Stimulated activated CD4-positive, alpha-beta T cell treated with anti-CD3 and anti-CD28 coated beads, Interleukin-4, amount 100 ng/mL, for 4 hours (primary cell): ENCODE data around the gene DBH.

ENCODE experiments used
- DNase-seq, 2 experiments: peaks; one replicate each; pipeline ENCODE4 v3.0.0-alpha.2; 2020

Gene DBH

DNA sequence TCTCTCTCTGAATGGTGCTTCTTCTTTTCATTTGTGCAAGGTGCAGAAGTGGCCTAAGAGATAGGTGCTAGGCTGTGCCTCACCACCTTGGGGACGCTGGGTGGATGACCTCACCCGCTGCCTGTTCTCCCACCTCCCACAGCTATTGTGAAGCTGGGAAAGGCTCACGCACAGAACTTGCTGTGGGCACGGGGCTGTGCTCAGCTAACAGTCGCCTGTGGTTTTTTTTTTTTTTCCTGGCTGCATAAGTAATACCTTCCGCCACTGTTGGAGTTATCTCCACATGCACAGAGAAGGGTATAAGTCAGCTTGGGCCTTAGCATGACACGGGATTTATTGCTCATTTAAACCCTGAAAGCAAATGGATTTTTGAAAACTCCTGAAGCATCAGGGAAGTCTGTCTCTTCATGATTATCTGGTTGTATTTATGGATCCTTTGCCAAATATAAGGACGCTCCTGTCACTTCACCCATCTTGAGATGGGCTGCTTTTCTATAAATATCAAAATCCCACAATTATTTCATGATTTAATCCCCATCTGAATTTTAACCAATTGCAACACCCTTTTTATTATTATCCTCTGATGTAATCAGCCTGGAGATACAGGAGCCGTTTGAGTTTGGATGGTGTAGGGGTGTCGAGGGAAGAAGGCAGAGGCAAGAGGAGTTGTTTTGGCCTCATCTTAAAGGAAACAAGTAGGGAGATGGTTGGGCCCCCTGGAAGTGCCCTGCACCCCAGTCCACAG lies 9.0 kb downstream of the DBH start:
- DNase-seq, result no peak

DNA sequence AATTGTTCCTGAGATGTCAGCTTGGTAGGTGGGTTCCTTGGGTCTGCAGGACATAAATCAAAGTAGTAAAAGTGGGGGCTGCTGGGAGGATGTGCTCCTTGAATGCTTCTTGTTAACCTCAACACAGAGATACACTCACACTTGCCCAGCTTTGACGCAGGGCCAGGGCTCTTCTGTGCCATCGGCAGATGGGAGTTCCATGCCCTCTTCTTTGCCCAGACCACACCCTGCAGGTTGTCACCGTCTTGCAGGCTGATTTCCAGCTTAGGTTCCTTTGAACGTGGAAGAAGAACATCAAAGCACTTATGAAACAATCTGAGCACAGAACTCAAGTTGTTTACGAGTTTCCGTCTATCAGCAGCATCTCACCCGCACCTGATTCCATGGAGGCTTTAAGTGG lies 11.0 kb downstream of the DBH start:
- DNase-seq, result no peak

DNA sequence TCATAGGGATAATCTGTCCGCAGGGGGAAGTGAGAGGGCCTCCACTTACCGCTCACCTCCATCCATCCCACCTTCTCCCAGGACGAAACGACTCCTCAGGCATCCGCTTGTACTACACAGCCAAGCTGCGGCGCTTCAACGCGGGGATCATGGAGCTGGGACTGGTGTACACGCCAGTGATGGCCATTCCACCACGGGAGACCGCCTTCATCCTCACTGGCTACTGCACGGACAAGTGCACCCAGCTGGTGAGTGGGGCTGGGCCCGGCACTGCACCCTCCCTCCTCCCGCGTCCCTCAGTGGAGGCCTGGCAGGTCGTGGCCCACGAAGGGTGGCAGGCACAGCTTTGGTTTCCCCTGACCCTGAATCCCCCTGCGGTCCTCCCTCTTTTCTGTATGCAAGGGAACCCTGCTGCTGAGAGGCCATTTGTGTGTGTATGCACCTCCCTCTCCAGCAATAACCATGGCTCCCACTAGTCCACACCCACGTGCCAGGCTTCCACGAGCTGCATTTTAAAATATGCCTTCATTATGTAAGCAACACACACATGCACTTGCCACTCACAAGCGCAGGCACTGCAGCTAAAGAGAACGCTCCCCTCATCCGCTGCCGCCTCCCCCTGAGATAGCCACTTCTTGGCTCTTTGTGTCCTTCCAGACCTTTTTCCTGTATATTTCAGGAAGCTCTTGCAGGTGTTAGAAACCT lies 11.8 kb downstream of the DBH start:
- no peak for DNase-seq

DNA sequence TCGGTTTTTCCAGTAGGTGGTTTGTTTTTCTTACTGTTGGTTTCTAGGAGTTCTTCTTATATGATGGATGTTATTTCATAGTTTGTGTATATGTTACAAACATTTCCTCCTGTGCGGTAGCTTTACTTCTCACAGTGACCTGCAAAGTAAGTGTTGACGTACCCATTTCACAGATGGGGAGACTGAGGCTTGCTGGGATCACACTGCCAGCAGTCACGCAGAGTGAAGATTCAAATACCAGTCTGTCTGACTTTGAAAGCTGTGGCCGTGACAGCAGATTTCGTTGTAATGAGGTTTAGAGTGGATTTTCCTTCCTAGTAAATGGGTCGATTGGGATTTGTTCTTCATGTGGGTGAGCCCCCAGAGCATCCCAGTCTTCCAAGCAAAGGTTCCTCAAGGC lies 13.0 kb downstream of the DBH start:
- no peak for DNase-seq

GRCh38 chr9:133650026-133650425 lies 13.9 kb downstream of the DBH start:
- DNase-seq, result no peak

- no peak for DNase-seq
These were observed 17.5 kb downstream of the DBH start for GRCh38 chr9:133653638-133654037.

DNA sequence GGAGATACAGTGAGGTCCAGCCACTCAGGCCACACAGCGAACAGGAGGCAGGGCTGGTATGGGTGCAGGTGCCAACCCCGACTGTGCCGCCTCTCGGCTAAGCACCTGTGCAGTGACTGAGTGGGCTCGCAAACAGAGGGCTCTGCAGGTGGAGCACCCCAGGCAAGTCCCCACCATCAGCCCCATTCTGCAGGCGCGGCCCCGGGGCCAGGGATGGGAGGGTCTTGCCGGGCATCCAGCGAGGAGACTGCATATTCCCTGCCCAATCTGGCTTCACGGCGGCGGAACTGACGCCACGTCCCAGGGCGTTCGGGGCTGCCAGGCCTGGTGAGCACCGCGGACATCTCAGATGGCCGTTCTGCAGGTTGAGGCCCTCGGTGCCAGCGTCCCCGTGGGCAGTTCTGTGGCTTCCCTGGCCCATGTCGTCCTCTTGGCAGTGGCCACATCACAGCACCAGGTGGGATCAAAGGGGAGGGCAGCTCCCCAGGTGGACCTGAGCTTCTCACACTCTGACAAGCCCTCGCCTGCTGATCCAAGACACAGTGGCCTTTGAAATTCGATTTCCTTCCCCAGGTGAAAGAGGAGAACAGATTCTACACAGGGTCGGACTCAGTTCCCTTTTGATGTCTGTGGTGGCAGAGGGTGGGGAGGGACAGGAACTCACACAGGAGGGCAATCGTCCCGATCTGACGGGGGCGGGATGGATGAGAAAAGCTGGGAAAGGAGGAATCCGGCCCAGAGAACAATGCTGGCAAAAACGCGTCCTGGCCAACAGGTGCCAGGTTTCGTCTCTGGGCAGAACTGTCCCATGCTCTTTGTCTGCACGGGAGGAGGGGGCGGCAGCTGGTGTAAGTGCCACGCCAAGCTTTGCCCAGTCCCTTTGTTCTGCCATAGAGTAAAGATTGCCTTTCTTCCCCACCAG lies 18.8 kb downstream of the DBH start:
- DNase-seq, result no peak

DNA sequence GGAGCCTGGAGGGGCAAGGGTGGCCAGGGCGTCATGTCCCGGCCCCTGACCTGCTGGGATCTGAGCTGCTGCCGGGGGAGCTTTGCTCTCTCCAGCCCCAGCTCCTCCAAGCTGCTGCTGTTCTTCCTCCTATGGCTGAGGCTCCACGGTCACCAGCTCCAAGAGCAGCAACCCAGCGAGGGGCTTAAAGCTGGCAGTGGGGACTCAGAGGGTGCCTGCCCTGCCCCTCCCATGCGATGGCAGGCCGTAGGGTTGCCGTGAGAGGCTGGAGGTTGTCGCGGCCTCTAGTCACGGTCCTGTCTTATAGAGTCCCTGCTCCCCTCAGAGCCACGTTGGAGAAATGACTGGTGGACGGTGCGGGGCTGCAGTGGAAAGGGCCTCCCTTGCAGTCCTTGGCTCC lies 19.5 kb downstream of the DBH start:
- no peak for DNase-seq

DNA sequence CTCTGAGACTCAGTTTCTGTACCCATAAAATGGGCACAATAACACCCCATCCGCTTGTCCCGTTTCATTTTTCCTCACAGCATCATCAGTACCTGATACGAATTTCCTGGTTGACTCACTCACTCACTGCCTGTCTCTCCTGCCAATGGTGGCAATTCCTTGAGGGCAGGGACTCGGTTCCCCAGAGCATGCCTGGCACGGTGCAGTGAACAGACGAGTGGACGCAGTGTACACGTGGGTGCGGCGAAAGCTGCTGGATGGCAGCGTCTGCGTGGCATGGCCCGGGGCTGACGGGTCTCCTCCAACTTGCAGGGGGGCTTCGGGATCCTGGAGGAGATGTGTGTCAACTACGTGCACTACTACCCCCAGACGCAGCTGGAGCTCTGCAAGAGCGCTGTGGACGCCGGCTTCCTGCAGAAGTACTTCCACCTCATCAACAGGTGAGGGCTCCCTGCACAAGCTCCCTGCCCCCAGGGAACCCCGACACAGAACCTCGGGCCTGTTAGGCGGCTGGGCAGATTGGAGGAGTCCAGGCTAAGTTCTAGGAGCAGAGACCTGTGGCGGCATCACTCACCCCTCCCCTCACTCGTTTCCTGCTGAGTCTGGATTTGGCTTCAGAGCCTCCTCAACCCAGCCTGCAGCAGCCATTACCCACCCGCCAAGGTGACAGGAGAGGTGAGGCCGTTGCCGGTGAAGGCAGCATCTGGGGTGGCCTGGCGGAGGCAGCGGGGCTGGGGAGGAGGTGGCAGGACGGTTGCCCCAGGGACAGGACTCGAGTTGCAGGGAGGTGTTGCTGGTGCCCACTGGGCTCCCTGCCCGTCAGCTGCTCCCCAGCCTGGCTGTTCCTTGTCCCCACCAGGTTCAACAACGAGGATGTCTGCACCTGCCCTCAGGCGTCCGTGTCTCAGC lies 20.3 kb downstream of the DBH start:
- peak; percentile 21 to 46 for DNase-seq

GRCh38 chr9:133657120-133657661 lies 21.0 kb downstream of the DBH start:
- no peak for DNase-seq

DNA sequence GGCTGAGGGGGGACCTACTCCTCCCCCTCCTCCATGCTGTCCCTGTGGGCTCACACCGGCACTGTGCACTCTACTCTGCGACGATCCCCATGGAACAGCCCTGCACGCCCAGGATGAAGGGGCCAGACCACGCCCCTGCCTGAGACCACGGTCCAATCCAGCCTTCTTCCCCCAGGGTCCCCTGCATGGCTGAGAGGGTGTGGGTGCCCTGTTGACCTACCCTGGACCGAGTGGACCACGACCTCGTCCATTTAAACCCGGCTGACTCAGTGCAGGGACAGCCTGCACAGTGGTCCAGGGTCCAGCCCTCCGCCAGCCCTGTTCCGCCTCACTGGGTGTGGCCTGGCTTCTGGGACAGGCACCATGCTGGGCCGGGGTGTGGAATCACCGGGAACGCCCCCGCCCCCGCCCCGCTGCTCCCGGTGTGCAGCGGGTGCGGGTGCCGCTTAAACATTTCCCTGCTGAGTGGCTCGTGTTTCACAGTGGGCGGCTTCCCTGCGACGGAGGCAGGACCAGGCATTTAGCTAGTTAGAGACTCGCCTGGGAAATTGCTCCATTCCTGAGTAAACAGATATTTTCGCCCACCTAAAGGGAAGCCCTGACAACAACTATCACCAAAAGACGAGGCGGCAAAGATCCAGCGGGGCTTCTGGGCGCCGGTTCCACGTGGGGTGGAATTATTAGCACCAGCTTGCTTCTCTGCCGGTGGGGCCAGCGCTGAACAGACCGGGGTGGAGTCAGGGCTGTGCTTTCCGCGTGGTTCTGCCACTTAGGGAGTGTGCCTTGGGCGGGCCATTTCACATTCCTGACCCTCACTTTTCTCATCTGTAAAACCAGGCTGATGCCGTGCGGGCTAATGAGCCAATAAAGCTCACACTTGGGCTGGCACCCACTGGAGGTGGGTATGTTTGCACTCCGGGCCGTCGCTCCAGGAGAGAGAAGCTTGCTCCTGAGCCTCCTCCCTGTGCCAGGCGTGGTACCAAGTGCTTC lies 22.6 kb downstream of the DBH start:
- DNase-seq, result peak; percentile 25 to 35

DNA sequence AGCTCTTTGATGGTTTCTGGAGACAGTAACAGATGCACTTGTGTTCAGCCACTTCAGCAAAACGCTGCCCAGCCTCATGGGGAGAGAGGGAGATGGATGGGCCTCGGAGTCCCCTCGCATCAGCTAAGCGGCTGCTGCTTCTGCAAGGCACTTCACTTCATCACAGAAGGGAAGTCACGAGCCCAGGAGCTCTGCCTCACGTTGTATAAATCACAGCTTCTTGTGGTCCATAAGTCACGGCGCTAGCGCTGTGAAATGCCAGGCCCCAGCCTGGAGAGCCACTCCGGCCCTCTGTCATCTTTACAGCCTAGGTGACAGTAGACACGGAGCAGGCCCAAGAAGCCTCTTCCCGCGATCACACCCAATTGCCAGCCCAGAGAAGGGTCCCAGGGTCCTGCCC lies 23.4 kb downstream of the DBH start:
- DNase-seq, result no peak

DNA sequence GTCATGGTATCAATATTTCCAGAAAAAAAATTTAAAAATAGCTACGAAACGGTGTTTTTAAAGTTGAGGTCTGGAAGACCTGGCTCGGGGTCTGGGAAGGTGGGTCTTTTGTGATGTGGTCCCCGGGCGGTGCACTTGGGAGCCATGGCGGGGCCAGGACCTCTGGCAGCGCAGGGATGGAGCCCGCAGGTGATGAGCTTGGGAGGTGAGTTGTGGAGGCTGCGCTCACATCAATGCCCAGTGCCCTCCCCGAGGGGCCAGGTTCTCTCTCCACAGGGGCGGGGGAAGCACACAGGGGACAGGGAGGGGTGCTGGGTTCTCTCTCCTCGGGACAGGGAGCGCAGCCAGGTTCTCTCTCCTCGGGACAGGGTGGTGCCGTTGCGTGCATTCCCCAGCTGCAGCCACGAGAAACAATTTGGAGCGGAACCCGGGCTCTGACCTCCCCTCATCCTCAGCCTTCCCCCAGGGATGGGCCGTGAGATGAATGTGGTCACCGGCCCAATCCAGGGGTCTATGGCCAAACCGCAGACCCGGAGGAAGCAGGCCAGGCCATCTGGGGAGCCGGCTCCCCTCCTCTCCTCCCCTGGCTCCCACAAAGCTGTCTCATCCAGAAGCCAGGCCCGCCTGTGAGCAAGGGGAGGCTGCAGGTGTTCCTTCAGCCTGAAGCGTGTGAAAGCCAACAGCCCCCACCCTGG lies 25.8 kb downstream of the DBH start:
- DNase-seq, result no peak

DNA sequence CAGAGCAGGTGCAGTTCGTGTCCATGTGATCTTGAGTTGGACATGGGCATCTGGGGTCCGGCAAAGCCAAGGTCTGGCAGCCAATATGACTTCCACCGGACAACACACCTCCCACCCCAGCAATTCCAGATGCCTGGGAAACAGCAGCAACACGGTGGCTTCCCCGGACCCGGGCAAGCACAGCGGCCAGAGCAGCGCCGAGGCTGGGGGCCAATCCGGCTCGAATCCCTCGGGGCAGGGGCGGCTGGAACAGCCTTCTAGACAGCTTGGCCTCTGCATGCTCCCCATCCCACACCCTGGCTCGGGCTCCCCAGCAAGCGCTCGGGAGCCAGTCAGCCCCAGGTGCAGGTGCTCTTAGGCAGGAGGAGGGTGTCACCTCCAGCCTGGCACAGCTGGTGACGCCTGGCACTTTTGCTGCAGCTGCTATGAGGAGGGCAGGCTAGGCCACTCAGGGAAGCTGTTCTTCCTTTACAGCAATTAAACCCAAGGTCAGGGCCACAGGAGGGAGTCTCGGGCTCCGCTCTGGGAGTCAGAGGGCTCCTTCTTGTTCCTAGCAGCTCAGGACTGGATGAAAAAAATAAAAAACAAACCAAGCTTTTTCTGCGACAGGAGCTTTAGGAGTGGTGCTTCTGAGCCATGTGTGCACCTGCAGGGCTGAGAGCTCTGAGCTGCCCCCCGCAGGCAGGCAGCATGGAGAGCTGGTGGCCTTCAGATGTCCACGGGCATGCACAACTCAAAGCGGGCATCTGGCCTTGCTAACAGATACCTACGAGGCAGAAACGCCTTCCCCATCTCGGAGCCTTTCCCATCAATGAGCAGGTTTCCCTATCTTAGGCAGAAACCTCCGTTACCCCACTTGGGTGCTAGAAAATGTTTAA lies 28.2 kb downstream of the DBH start:
- DNase-seq, result no peak

DNA sequence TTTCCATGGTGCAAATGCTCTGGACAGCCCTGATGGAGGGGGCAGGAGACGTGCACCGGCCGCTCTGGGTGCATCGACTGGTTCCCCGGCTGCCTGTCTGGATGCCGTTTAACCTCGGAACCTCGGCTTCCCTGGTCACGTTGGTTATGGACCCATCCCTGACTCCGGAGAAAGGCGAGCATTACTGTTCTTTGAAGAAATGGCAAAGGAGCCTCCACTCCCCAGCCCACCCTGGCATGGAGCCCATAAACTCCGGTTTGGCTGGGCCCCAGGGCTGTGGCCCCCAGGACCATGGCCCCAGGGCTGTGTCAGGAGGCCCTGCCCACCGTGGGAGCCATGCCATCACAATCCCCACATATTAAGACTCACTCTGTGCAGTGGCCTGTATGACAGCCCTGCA lies 28.9 kb downstream of the DBH start:
- no peak for DNase-seq

GRCh38 chr9:133665535-133665934 lies 29.4 kb downstream of the DBH start:
- no peak for DNase-seq

DNA sequence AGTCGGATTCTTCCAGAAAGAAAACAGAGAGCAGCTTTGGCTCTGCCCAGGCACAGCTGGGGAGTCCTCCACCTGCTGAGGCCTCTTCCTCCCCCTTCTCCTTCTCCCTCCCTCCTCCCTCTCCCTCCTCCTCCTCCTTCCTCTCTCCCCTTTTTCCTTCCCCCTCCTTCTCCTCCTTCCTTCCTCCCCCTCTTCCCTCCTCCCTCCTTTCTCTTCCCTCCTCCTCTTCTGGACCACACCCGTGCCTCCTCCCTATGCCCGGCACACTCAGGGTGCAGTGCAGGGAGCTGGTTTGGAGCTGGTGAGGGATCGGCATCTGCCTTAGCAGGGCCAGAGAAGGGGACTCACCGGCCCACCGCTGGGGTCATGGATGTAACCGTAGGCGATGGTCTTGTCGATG lies 30.2 kb downstream of the DBH start:
- no peak for DNase-seq

DNA sequence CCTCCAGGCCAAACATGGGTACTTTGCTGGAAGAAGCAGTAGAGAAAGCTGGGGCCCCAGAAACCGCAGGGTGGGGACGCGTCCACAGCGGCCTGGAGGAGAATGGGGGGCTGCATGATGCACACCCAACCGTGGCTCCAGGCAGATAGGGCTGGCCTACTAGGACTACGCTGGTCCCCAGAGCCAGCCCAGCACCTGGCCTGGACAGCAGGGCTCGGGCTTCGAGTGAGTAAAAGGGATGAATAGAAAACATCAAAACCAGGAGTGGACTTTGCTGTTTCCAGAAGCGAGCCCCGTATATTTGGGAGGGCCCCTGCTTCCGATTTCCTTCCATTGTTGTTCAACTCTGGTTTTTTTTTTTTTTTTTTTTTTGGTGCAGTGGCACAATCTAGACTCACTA lies 30.7 kb downstream of the DBH start:
- DNase-seq, result no peak

GRCh38 chr9:133667759-133668450 lies 31.7 kb downstream of the DBH start:
- no peak for DNase-seq
